Panc1 (cell line): ENCODE data around the gene IGF1R. TPM values are rescaled to one million over a fixed set of nuclear protein-coding genes. Genes with fewer than 3 reads are reported as not detected.

Experiments used
- ATAC-seq: fragments of 200-7000 bp; cut with Tn5 transposase; 2 replicates; pipeline ENCODE4 v1.9.1; 2020; ENCODE audit warnings: mild to moderate bottlenecking, moderate library complexity
- BruUV-seq: library from RNA; stranded (reverse); fragments of 400-500 nt; replicated peaks from 2 replicates; lab custom pipeline; 2021; lab: Mats Ljungman, UMichigan
- CTCF ChIA-PET: fragments of 300-600 bp; sonication (Branson Sonifier 250); formaldehyde crosslinking; loops from one replicate; lab custom pipeline; 2022; ENCODE audit warnings: antibody characterized with exemption; lab: Charles Lee
- POLR2A ChIA-PET: fragments of 300-600 bp; sonication (Branson Sonifier 250); formaldehyde crosslinking; loops from one replicate; lab custom pipeline; 2022; ENCODE audit warnings: antibody characterized with exemption; lab: Charles Lee
- DNase-seq: peaks from one replicate; pipeline ENCODE4 v3.0.0-alpha.2; 2010; ENCODE audit warnings: low read depth, low spot score
- H3K27ac ChIP-seq: 2 replicates; pipeline ENCODE4 v1.5.1; 2011; ENCODE audit warnings: mild to moderate bottlenecking, low read length, inconsistent platforms
- H3K27me3 ChIP-seq: fragments of 200-500 bp; sonication (Bioruptor generic); 2 replicates; pipeline ENCODE4 v1.6.0; 2014; ENCODE audit warnings: low read length, inconsistent platforms; ENCODE audit not compliant: control insufficient read depth, insufficient read depth
- H3K36me3 ChIP-seq: fragments of 200-500 bp; sonication (Bioruptor generic); 2 replicates; pipeline ENCODE4 v1.5.1; 2014; ENCODE audit warnings: inconsistent platforms, mild to moderate bottlenecking, low read length, moderate library complexity; ENCODE audit not compliant: control insufficient read depth, insufficient read depth
- H3K4me1 ChIP-seq: 2 replicates; pipeline ENCODE4 v1.5.1; 2011; ENCODE audit warnings: inconsistent platforms, mild to moderate bottlenecking, low read length, moderate library complexity; ENCODE audit not compliant: control insufficient read depth, insufficient read depth
- H3K4me3 ChIP-seq, 2 experiments: 2 replicates each; pipeline ENCODE4 v1.5.1; 2011 to 2012; ENCODE audit warnings: low read depth in 2 of 2, low read length in 2 of 2, mild to moderate bottlenecking in 2 of 2, inconsistent platforms in 1 of 2, moderate library complexity in 1 of 2
- H3K9me3 ChIP-seq: fragments of 200-500 bp; sonication (Bioruptor generic); 2 replicates; pipeline ENCODE4 v1.5.1; 2014; ENCODE audit warnings: low read depth, mild to moderate bottlenecking, inconsistent platforms, low read length, moderate library complexity; ENCODE audit not compliant: control insufficient read depth, insufficient read depth
- CTCF ChIP-seq: fragments of 450-650 bp; IDR thresholded peaks from 2 replicates; pipeline ENCODE4 v1.5.1; 2017; ENCODE audit warnings: mild to moderate bottlenecking
- POLR2AphosphoS5 ChIP-seq: IDR thresholded peaks from 2 replicates; pipeline ENCODE4 v1.6.1; 2012; ENCODE audit warnings: mild to moderate bottlenecking, low read depth, low read length, moderate library complexity
- REST ChIP-seq, 2 experiments: IDR thresholded peaks; 2 replicates each; pipeline ENCODE4 v1.6.1; 2011 to 2012; ENCODE audit warnings: low read depth in 2 of 2, control low read depth in 1 of 2, low read length in 1 of 2, mild to moderate bottlenecking in 1 of 2, moderate library complexity in 1 of 2; ENCODE audit not compliant: insufficient read depth in 1 of 2
- SIN3A ChIP-seq: IDR thresholded peaks from 2 replicates; pipeline ENCODE4 v1.6.1; 2012; ENCODE audit warnings: low read depth, mild to moderate bottlenecking, low read length, moderate library complexity, borderline replicate concordance; ENCODE audit not compliant: insufficient read depth
- TCF7L2 ChIP-seq: IDR thresholded peaks from 2 replicates; pipeline ENCODE4 v1.6.1; 2011; ENCODE audit warnings: mild to moderate bottlenecking, low read depth, low read length, inconsistent platforms
- in situ Hi-C: cut with HindIII; loops from 2 replicates; pipeline ENCODE4 v1.10.0; 2016; ENCODE audit warnings: low sequenced_read_pairs, low pct_unique_long_range_greater_than_20kb
- intact Hi-C: fragments of 100-400 bp; cut with micrococcal nuclease; formaldehyde crosslinking; loops from one replicate; pipeline ENCODE4 v1.10.0; 2022; ENCODE audit not compliant: unreplicated experiment
- total RNA-seq: library from RNA; stranded (reverse); gene quantifications from one replicate; pipeline ENCODE4 v1.2.1, GENCODE V29; 2021; ENCODE audit not compliant: unreplicated experiment

IGF1R gene
- total RNA-seq, 1 experiment from 2014 or later = 77.1 TPM

DNA sequence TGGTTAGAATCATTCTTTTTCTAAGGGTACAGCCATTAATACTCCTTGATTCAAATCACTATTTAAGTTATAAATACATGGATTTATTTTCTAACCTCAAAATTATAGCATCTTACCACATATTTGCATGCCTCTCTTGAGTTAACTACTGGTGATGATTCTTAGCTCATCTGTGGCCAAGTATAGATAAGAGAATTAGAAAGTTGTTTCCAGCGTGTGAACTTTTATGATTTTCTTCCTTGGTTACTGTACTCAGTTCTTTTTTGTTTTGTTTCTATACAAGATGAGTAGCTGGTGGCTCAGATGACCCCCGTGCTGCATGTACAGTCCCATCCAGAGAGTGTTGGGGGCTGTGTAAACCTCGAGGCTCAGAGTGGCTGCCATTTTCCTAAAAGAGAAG lies 124.6 kb downstream of the IGF1R start:
- Histone ChIP-seq H3K27ac (peak overlapping the region; percentile 58), H3K36me3 (no peaks in the 10 kb centered on the region), H3K9me3 (no peaks in the 10 kb centered on the region), H3K4me1 (peaks cover 68% of the 10 kb centered on the region), H3K4me3 (no peak overlapping the region), H3K27me3 (no peaks in the 10 kb centered on the region)
- no TSS peak for BruUV-seq
- no peak for DNase-seq
- TF ChIP-seq REST (IDR thresholded peaks at IDR 0.05; ENCODE audit: insufficient read depth in 1 of 2, low read depth in 2 of 2, low read length in 1 of 2) = no peak
- no peak for TF ChIP-seq POLR2AphosphoS5
- TF ChIP-seq SIN3A = no peak
- TF ChIP-seq CTCF = no peak
- no peak for TF ChIP-seq TCF7L2
- POLR2A ChIA-PET = interaction anchor here (0.6 kb wide), 1 partner anchor 22 kb away, joined by 4 read pairs; no protein-coding TSS in a partner anchor
- in situ Hi-C loops (no loop called here), intact Hi-C loops (loop anchor here (10.0 kb wide), 3 partner anchors 118 to 328 kb away; no protein-coding TSS in a partner anchor)
- ATAC-seq = no peak
- CTCF ChIA-PET = no interaction called here

DNA sequence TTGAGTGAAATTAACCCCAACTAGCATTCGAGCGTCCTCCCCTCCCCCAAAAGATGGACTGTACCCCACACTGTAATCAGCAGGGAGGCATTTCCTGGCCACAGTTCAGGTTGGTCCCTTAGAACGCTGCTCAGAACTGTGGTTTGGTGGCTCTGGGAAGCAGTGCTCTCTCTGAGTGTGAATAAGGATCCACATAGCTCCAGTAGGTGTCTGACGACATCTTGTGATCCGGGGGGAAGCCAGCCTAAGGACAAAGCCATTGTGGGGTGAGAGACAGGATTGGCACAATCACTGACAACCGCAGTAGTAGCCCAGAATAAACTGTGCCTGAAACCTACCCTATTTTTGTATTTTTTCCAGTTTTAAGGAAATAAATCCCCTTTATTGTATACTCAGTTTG lies 125.3 kb downstream of the IGF1R start:
- BruUV-seq = no TSS peak
- CTCF ChIA-PET = interaction anchor here (0.6 kb wide), 1 partner anchor 126 kb away, joined by 3 read pairs; no protein-coding TSS in a partner anchor
- no peak for ATAC-seq

More for the DNA sequence above, 125.3 kb downstream of the IGF1R start:
- Histone ChIP-seq H3K4me1 (peaks cover 73% of the 10 kb centered on the region), H3K27me3 (no peaks in the 10 kb centered on the region), H3K9me3 (no peaks in the 10 kb centered on the region), H3K27ac (peak overlapping the region; percentile 58), H3K4me3 (no peak overlapping the region), H3K36me3 (no peaks in the 10 kb centered on the region)
- in situ Hi-C loops = no loop called here
- POLR2A ChIA-PET = no interaction called here
- TF ChIP-seq TCF7L2 (no peak), POLR2AphosphoS5 (no peak), SIN3A (no peak), CTCF (no peak), REST (IDR thresholded peaks at IDR 0.05; ENCODE audit: insufficient read depth in 1 of 2, low read depth in 2 of 2, low read length in 1 of 2) (no peak)
- intact Hi-C loops = loop anchor here (10.0 kb wide), 3 partner anchors 119 to 329 kb away; no protein-coding TSS in a partner anchor
- DNase-seq = no peak
